ENCODE measurements around the gene OR7A5. TPM values are rescaled to one million over a fixed set of nuclear protein-coding genes. Genes with fewer than 3 reads are reported as not detected.
A peak's percentile ranks its signal among the peaks of the same experiment; 100 is the strongest.

OR7A5 gene
- not detected for total RNA-seq

DNA sequence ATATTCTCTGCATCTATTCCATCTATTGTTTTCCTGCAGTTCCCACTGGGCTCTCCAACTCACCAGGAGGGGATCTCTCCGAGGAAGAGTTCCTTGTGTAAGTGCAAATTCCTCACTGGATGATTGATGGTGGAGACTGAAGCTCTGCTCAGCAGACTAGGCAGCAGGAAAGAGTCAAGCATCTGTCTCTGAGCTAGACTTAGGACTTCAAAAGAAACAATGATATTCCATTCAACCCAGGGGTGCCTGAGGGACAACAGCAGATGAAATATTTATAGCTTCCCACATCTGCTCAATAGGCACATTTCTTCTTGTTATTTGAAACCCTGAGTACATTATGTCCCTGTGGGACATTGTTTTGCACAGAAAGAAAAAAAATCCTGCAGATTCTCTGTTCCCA lies at the start of gene OR7A5, which contains the start of gene OR7C1:
TSS of gene OR7A5 (minus strand) at position 175 of the 400 bp plus-strand sequence. CDS start 6,944 bp downstream, outside the sequence.
TSS of gene OR7C1 (minus strand) at position 175 of the 400 bp plus-strand sequence. CDS start 35,049 bp downstream, outside the sequence.
- Histone ChIP-seq H3K36me3 (no peaks in the 10 kb centered on the region), H3K27ac (peak within 1 kb of the TSS in 1 of 2 donors; percentile 16), H3K4me1 (no peaks in the 10 kb centered on the region), H3K27me3 (no peaks in the 10 kb centered on the region), H3K4me3 (no peak within 1 kb of the TSS), H3K9me3 (no peaks in the 10 kb centered on the region)
- DNase-seq: no peak
- intact Hi-C loops (cut with DNase I; ENCODE audit: low total_unique reads): no loop called here
- TF ChIP-seq CTCF (IDR thresholded peaks at IDR 0.05) (no peak), POLR2A (IDR thresholded peaks at IDR 0.05) (no peak)

GRCh38 chr19:14871619-14872230 lies 36.7 kb upstream of the OR7A5 start:
- H3K27ac ChIP-seq: no peak overlapping the region
- H3K9me3 ChIP-seq: peaks cover 0 to 3% of the 10 kb centered on the region in 2 donors
- no peak for DNase-seq
- intact Hi-C loops (cut with DNase I; ENCODE audit: low total_unique reads): no loop called here
- no peak for TF ChIP-seq POLR2A (IDR thresholded peaks at IDR 0.05)
- no peak for TF ChIP-seq CTCF (IDR thresholded peaks at IDR 0.05)
- no peaks in the 10 kb centered on the region for H3K36me3 ChIP-seq
- no peaks in the 10 kb centered on the region for H3K27me3 ChIP-seq
- no peaks in the 10 kb centered on the region for H3K4me1 ChIP-seq
- H3K4me3 ChIP-seq: no peak overlapping the region

DNA sequence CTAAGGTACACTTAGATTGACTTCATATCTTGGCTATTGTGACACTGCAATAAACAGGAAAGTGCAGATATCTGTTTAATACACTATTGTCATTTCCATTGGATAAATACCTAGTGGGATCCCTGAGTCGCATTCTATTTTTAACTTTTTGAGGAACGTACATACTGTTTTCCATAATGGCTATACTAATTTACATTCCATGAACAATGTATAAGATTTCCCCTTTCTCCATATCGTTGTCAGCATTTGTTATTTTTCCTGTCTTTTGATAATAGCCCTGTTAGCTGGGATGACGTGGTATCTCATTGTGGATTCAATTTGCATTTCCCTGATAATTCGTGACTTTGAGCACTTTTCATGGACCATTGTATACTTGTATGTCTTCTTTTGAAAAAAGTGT lies 33.5 kb upstream of the OR7A5 start:
- H3K9me3 ChIP-seq: peaks cover 0 to 3% of the 10 kb centered on the region in 2 donors
- H3K27ac ChIP-seq: no peak overlapping the region
- no peaks in the 10 kb centered on the region for H3K4me1 ChIP-seq
- no peak for TF ChIP-seq POLR2A (IDR thresholded peaks at IDR 0.05)
- no peak for TF ChIP-seq CTCF (IDR thresholded peaks at IDR 0.05)
- no peaks in the 10 kb centered on the region for H3K27me3 ChIP-seq
- intact Hi-C loops (cut with DNase I; ENCODE audit: low total_unique reads): no loop called here
- H3K36me3 ChIP-seq: no peaks in the 10 kb centered on the region
- H3K4me3 ChIP-seq: no peak overlapping the region
- DNase-seq: no peak

DNA sequence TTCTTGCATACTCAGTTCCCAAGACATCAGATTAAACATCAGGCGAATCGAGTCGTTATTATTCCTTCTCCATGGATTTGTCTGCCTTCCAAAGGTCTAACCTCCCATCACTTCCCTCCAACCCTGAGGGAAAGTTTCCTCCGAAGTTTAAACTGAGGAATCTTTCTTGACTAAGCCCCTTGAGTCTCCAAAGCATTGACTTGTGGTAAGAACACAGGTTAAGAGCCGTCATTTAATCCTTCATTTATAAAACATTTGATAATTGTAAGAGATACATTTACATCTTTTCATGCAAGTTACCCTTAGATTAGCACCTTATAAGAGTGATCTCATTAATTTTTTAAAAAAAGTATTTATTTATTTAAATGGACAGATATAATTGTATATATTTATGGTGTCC lies 13.8 kb upstream of the OR7A5 start, which contains the start of gene OR7A10:
TSS of gene OR7A10 (minus strand) at position 101 of the 400 bp plus-strand sequence. CDS start 7,045 bp downstream, outside the sequence.
- no peak within 1 kb of the TSS for H3K4me3 ChIP-seq
- no peak within 1 kb of the TSS for H3K27ac ChIP-seq
- no peaks in the 10 kb centered on the region for H3K27me3 ChIP-seq
- no peaks in the 10 kb centered on the region for H3K4me1 ChIP-seq
- H3K36me3 ChIP-seq: no peaks in the 10 kb centered on the region
- no peak for DNase-seq
- TF ChIP-seq CTCF (IDR thresholded peaks at IDR 0.05) (no peak), POLR2A (IDR thresholded peaks at IDR 0.05) (no peak)
- intact Hi-C loops (cut with DNase I; ENCODE audit: low total_unique reads): no loop called here
- no peaks in the 10 kb centered on the region for H3K9me3 ChIP-seq

DNA sequence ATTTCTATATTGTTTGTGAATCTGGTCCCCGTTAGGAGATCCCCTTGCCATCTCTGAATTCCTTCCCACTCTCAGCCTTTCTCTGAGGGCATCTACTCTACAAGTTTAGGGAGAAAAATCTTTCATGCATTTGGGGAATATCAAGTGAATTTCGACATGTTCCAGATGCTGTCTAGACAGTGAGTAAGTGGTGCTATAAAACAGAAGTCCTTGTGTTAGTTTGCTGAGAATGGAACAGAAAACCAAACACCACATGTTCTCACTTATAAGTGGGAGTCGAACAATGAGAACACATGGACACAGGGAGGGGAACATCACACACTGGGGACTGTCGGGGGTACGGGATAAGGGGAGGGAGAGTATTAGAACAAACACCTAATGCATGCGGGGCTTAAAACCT lies 8.6 kb upstream of the OR7A5 start:
- intact Hi-C loops (cut with DNase I; ENCODE audit: low total_unique reads): no loop called here
- DNase-seq: no peak
- no peaks in the 10 kb centered on the region for H3K9me3 ChIP-seq
- H3K27ac ChIP-seq: no peak overlapping the region
- H3K4me3 ChIP-seq: no peak overlapping the region
- no peaks in the 10 kb centered on the region for H3K36me3 ChIP-seq
- no peaks in the 10 kb centered on the region for H3K27me3 ChIP-seq
- TF ChIP-seq POLR2A (IDR thresholded peaks at IDR 0.05) (no peak), CTCF (IDR thresholded peaks at IDR 0.05) (no peak)
- H3K4me1 ChIP-seq: no peaks in the 10 kb centered on the region

All from uterus (tissue), 4 donors.